Inflammatory macrophage treated with lipopolysaccharide for 1 hour (primary cell): ENCODE data around the gene FGF18.
"Not testable (repeated sequence)": the region's sequence is repeated elsewhere in the genome, so short reads cannot be mapped to it uniquely, and the experiment has no call there.

ENCODE experiments used
- DNase-seq, 2 donors: peaks; one replicate each; pipeline ENCODE4 v3.0.0-alpha.2; 2020 to 2022

Gene FGF18

GRCh38 chr5:171418982-171419687 is at the start of gene FGF18:
TSS of gene FGF18 (plus strand) at chr5:171419647. CDS start at chr5:171420200, 553 bp downstream.
- peak in 1 of 2 donors; percentile 7 for DNase-seq

- no peak for DNase-seq
Observed at GRCh38 chr5:171369898-171370297, 49.5 kb upstream of the FGF18 start.

- DNase-seq = not testable (repeated sequence)
Observed at GRCh38 chr5:171370881-171371280, 48.6 kb upstream of the FGF18 start.

- DNase-seq = no peak
Observed at GRCh38 chr5:171371326-171371725, 48.1 kb upstream of the FGF18 start.

GRCh38 chr5:171379961-171380360 is 39.5 kb upstream of the FGF18 start:
- no peak for DNase-seq

GRCh38 chr5:171384416-171384815 is 35.0 kb upstream of the FGF18 start:
- not testable (repeated sequence) for DNase-seq

GRCh38 chr5:171384999-171385398 is 34.4 kb upstream of the FGF18 start:
- DNase-seq = peak in 1 of 2 donors; percentile 79

GRCh38 chr5:171386006-171386671 is 33.3 kb upstream of the FGF18 start:
- no peak for DNase-seq

GRCh38 chr5:171386861-171387344 is 32.5 kb upstream of the FGF18 start:
- peak in 1 of 2 donors; percentile 25 for DNase-seq

- DNase-seq = peak; percentile 94 to 97
Observed at GRCh38 chr5:171387345-171387969, 32.0 kb upstream of the FGF18 start, which contains the start of gene NPM1. TSS of gene NPM1 (plus strand) at chr5:171387849. CDS start at chr5:171387949, 100 bp downstream.

- DNase-seq = peak; percentile 65 to 76
Observed at GRCh38 chr5:171387970-171388815, 31.3 kb upstream of the FGF18 start.

- no peak for DNase-seq
Observed at GRCh38 chr5:171388816-171389168, 30.7 kb upstream of the FGF18 start.

- DNase-seq = no peak
Observed at GRCh38 chr5:171390883-171391677, 28.4 kb upstream of the FGF18 start.

GRCh38 chr5:171391996-171392577 is 27.4 kb upstream of the FGF18 start:
- no peak for DNase-seq

- no peak for DNase-seq
Observed at GRCh38 chr5:171392585-171393159, 26.8 kb upstream of the FGF18 start.

GRCh38 chr5:171395042-171395441 is 24.4 kb upstream of the FGF18 start:
- DNase-seq = no peak

GRCh38 chr5:171396583-171396982 is 22.9 kb upstream of the FGF18 start:
- not testable (repeated sequence) for DNase-seq

GRCh38 chr5:171397190-171397589 is 22.3 kb upstream of the FGF18 start:
- no peak for DNase-seq

- DNase-seq = no peak
Observed at GRCh38 chr5:171397599-171397998, 21.8 kb upstream of the FGF18 start.

- not testable (repeated sequence) for DNase-seq
Observed at GRCh38 chr5:171398660-171399059, 20.8 kb upstream of the FGF18 start.

- no peak for DNase-seq
Observed at GRCh38 chr5:171400169-171400568, 19.3 kb upstream of the FGF18 start.
